Measurements from ENCODE around the gene TMEM53. TPM values are rescaled to one million over a fixed set of nuclear protein-coding genes. Genes with fewer than 3 reads are reported as not detected.

The TMEM53 gene
- total RNA-seq, 1 experiment from 2014 or later: 3.3 TPM

DNA sequence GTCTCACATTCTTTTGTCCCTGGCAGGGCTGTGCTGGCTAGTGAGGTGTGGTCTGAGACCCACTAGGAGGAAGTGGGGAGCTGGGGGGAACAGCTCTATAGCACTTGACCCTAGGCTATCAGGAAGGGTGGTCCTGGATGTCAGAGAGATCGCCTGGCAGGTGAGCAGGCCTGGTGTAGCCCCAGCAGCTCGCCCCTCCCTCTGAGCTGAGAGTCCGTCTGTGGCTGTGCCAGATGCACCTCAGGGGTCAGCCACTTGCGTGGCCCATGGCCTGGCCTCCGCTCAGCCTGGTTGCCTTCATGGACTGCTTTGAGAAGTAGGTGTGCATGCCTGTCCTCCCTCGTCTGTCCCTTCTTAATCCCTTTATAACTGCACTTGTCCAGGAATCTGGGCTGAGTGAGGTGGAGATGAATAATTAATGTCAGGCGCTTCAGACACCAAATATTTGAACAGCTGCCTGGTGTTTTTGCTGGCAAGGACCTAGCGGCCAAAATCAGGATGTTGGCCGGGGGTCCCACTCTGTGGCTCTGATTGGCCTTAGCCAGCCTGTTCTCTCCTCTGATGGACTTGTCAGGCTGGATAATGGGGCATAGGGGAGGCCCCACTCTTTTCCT lies 30.5 kb downstream of the TMEM53 start:
- Histone ChIP-seq H3K9me3 (ENCODE audit: low read depth, low read length, poor library complexity, severe bottlenecking) (no peaks in the 10 kb centered on the region), H3K36me3 (ENCODE audit: insufficient read depth, low read length, poor library complexity, severe bottlenecking) (peaks cover 46% of the 10 kb centered on the region), H3K4me1 (ENCODE audit: insufficient read depth, low read length, poor library complexity, severe bottlenecking) (no peaks in the 10 kb centered on the region), H3K27me3 (replicated peaks; ENCODE audit: insufficient read depth, low read depth, low read length, poor library complexity) (no peaks in the 10 kb centered on the region), H3K4me3 (ENCODE audit: low read depth, low read length, poor library complexity, severe bottlenecking) (no peak overlapping the region), H3K27ac (ENCODE audit: low read depth, low read length, poor library complexity, severe bottlenecking) (no peak overlapping the region)
- no peak for DNase-seq (ENCODE audit: low spot score)
- ChIA-PET CTCF (no interaction called here), POLR2A (ENCODE audit: low non-redundant PET) (no interaction called here)
- TF ChIP-seq, protein P1, sequence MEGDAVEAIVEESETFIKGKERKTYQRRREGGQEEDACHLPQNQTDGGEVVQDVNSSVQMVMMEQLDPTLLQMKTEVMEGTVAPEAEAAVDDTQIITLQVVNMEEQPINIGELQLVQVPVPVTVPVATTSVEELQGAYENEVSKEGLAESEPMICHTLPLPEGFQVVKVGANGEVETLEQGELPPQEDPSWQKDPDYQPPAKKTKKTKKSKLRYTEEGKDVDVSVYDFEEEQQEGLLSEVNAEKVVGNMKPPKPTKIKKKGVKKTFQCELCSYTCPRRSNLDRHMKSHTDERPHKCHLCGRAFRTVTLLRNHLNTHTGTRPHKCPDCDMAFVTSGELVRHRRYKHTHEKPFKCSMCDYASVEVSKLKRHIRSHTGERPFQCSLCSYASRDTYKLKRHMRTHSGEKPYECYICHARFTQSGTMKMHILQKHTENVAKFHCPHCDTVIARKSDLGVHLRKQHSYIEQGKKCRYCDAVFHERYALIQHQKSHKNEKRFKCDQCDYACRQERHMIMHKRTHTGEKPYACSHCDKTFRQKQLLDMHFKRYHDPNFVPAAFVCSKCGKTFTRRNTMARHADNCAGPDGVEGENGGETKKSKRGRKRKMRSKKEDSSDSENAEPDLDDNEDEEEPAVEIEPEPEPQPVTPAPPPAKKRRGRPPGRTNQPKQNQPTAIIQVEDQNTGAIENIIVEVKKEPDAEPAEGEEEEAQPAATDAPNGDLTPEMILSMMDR (conservative IDR thresholded peaks at IDR 0.05; ENCODE audit: low read depth, low read length): no peak
- TF ChIP-seq EZH2 (IDR thresholded peaks at IDR 0.05; ENCODE audit: borderline replicate concordance, low read depth, low read length, poor library complexity, severe bottlenecking): no peak
- intact Hi-C loops (cut with micrococcal nuclease; ENCODE audit: unreplicated experiment): no loop called here
- no TSS peak for BruUV-seq (replicated peaks)

DNA sequence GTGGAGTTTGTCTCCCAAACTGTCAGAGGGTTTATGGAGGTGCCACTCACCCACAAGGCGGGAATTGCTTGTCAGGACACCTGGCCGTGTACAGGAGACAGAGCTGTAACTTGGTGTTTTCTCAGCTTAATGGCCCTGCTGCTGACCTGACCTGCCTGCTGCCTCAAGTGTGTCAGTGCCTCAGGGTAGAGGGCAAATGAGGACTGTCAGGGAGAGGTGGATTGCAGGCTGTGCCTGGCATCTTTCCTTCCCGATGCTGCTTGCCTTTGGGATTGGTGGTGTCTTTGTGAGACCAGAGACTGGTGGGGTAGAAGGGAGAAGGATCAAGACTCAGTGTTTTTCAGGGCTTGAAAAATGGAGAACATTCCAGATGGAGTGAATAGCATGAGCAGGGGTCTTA lies 31.4 kb downstream of the TMEM53 start:
- intact Hi-C loops (cut with micrococcal nuclease; ENCODE audit: unreplicated experiment): no loop called here
- no peak overlapping the region for H3K27ac ChIP-seq (ENCODE audit: low read depth, low read length, poor library complexity, severe bottlenecking)
- no peaks in the 10 kb centered on the region for H3K4me1 ChIP-seq (ENCODE audit: insufficient read depth, low read length, poor library complexity, severe bottlenecking)
- DNase-seq (ENCODE audit: low spot score): no peak
- peaks cover 55% of the 10 kb centered on the region for H3K36me3 ChIP-seq (ENCODE audit: insufficient read depth, low read length, poor library complexity, severe bottlenecking)
- CTCF ChIA-PET: no interaction called here
- POLR2A ChIA-PET (ENCODE audit: low non-redundant PET): no interaction called here
- no peaks in the 10 kb centered on the region for H3K9me3 ChIP-seq (ENCODE audit: low read depth, low read length, poor library complexity, severe bottlenecking)
- H3K27me3 ChIP-seq (replicated peaks; ENCODE audit: insufficient read depth, low read depth, low read length, poor library complexity): no peaks in the 10 kb centered on the region
- TF ChIP-seq EZH2 (IDR thresholded peaks at IDR 0.05; ENCODE audit: borderline replicate concordance, low read depth, low read length, poor library complexity, severe bottlenecking): no peak
- TF ChIP-seq, protein P1 (conservative IDR thresholded peaks at IDR 0.05; ENCODE audit: low read depth, low read length): no peak
- no peak overlapping the region for H3K4me3 ChIP-seq (ENCODE audit: low read depth, low read length, poor library complexity, severe bottlenecking)
- BruUV-seq (replicated peaks): no TSS peak

- intact Hi-C loops (cut with micrococcal nuclease; ENCODE audit: unreplicated experiment): no loop called here
- no peak for TF ChIP-seq EZH2 (IDR thresholded peaks at IDR 0.05; ENCODE audit: borderline replicate concordance, low read depth, low read length, poor library complexity, severe bottlenecking)
- TF ChIP-seq, protein P1 (conservative IDR thresholded peaks at IDR 0.05; ENCODE audit: low read depth, low read length): no peak
- Histone ChIP-seq H3K36me3 (ENCODE audit: insufficient read depth, low read length, poor library complexity, severe bottlenecking) (peaks cover 62% of the 10 kb centered on the region), H3K27me3 (replicated peaks; ENCODE audit: insufficient read depth, low read depth, low read length, poor library complexity) (no peaks in the 10 kb centered on the region), H3K4me3 (ENCODE audit: low read depth, low read length, poor library complexity, severe bottlenecking) (no peak overlapping the region), H3K27ac (ENCODE audit: low read depth, low read length, poor library complexity, severe bottlenecking) (no peak overlapping the region), H3K9me3 (ENCODE audit: low read depth, low read length, poor library complexity, severe bottlenecking) (no peaks in the 10 kb centered on the region), H3K4me1 (ENCODE audit: insufficient read depth, low read length, poor library complexity, severe bottlenecking) (no peaks in the 10 kb centered on the region)
- CTCF ChIA-PET: interaction anchor here (0.8 kb wide), 1 partner anchor 10 kb away, joined by 3 read pairs; no protein-coding TSS in a partner anchor
- DNase-seq (ENCODE audit: low spot score): no peak
- POLR2A ChIA-PET (ENCODE audit: low non-redundant PET): interaction anchor here (0.7 kb wide), 1 partner anchor 1246 kb away, joined by 3 read pairs; no protein-coding TSS in a partner anchor
- BruUV-seq (replicated peaks): no TSS peak
Observed at GRCh38 chr1:44642255-44642654, 32.0 kb downstream of the TMEM53 start.
